ENCODE data around the gene PHLDA3.
A peak's percentile ranks its signal among the peaks of the same experiment; 100 is the strongest.

PHLDA3 gene

GRCh38 chr1:201450721-201451291 is 18.2 kb downstream of the PHLDA3 start:
- intact Hi-C loops (cut with DNase I; ENCODE audit: low total_unique reads): loop anchor here (10.0 kb wide), 1 partner anchor 264 kb away; no protein-coding TSS in a partner anchor
- H3K4me3 ChIP-seq: no peak overlapping the region
- DNase-seq: peak; percentile 68 to 82

DNA sequence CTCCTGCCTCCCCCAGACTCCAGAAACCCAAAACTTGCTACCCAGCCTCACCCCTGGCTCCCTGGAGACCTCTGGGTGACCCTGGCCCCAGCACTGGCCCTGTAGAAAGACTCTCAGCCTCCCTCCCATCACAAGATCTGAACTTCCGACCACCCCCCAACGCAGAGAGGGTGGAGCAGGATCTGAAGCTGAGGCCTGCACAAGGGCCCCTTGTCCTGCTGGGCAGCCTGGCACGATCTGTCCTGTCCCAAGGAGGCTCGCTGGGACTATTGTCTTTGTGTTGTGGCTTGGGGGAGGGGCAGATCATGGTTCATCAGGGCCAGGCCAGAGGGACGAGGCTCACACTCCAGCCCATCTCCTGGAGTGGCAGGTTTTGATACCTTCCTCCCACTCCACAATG is 20.0 kb downstream of the PHLDA3 start:
- intact Hi-C loops (cut with DNase I; ENCODE audit: low total_unique reads): loop anchor here (2.0 to 5.0 kb wide), 2 partner anchors 33 to 64 kb away; no protein-coding TSS in a partner anchor
- Histone ChIP-seq H3K4me1 (peaks cover 0 to 25% (median 16%) of the 10 kb centered on the region in 4 donors), H3K27ac (peak overlapping the region in 1 of 2 donors; percentile 20), H3K9me3 (no peaks in the 10 kb centered on the region), H3K36me3 (no peaks in the 10 kb centered on the region), H3K4me3 (no peak overlapping the region), H3K27me3 (no peaks in the 10 kb centered on the region)
- no peak for DNase-seq
- no peak for TF ChIP-seq CTCF (IDR thresholded peaks at IDR 0.05)

More at GRCh38 chr1:201450721-201451291, 18.2 kb downstream of the PHLDA3 start:
- Histone ChIP-seq H3K4me1 (peaks cover 0 to 28% (median 16%) of the 10 kb centered on the region in 4 donors), H3K27ac (peak overlapping the region; percentile 49 to 69), H3K27me3 (no peaks in the 10 kb centered on the region), H3K9me3 (no peaks in the 10 kb centered on the region), H3K36me3 (no peaks in the 10 kb centered on the region)
- no peak for TF ChIP-seq CTCF (IDR thresholded peaks at IDR 0.05)

- no peaks in the 10 kb centered on the region for H3K9me3 ChIP-seq
- no peak overlapping the region for H3K4me3 ChIP-seq
- H3K36me3 ChIP-seq: no peaks in the 10 kb centered on the region
- peak; percentile 71 to 87 for DNase-seq
- intact Hi-C loops (cut with DNase I; ENCODE audit: low total_unique reads): loop anchor here (2.0 to 5.0 kb wide), 2 partner anchors 34 to 65 kb away; no protein-coding TSS in a partner anchor
- H3K4me1 ChIP-seq: peaks cover 0 to 25% (median 16%) of the 10 kb centered on the region in 4 donors
- H3K27ac ChIP-seq: no peak overlapping the region
- H3K27me3 ChIP-seq: no peaks in the 10 kb centered on the region
- peak; percentile 86 to 87 for TF ChIP-seq CTCF (IDR thresholded peaks at IDR 0.05)
These were observed 20.8 kb downstream of the PHLDA3 start for GRCh38 chr1:201447903-201448871.

- H3K4me1 ChIP-seq: peaks cover 0 to 14% (median 6%) of the 10 kb centered on the region in 4 donors
- DNase-seq: no peak
- no peaks in the 10 kb centered on the region for H3K36me3 ChIP-seq
- intact Hi-C loops (cut with DNase I; ENCODE audit: low total_unique reads): loop anchor here (5.0 kb wide), 1 partner anchor 37 kb away; no protein-coding TSS in a partner anchor
- no peak overlapping the region for H3K4me3 ChIP-seq
- no peak for TF ChIP-seq CTCF (IDR thresholded peaks at IDR 0.05)
- H3K9me3 ChIP-seq: no peaks in the 10 kb centered on the region
- H3K27me3 ChIP-seq: no peaks in the 10 kb centered on the region
- H3K27ac ChIP-seq: no peak overlapping the region
These were observed 23.7 kb downstream of the PHLDA3 start for GRCh38 chr1:201445310-201445709.

GRCh38 chr1:201444792-201445191 is 24.2 kb downstream of the PHLDA3 start:
- no peak for DNase-seq
- H3K36me3 ChIP-seq: no peaks in the 10 kb centered on the region
- no peaks in the 10 kb centered on the region for H3K9me3 ChIP-seq
- intact Hi-C loops (cut with DNase I; ENCODE audit: low total_unique reads): loop anchor here (5.0 kb wide), 1 partner anchor 38 kb away; no protein-coding TSS in a partner anchor
- no peak overlapping the region for H3K27ac ChIP-seq
- H3K4me3 ChIP-seq: no peak overlapping the region
- TF ChIP-seq CTCF (IDR thresholded peaks at IDR 0.05): no peak
- peaks cover 0 to 14% (median 5%) of the 10 kb centered on the region in 4 donors for H3K4me1 ChIP-seq
- H3K27me3 ChIP-seq: no peaks in the 10 kb centered on the region
